IPS-18a (cell line): ENCODE data around the gene LRRC32.

Experiments
- H3K27ac ChIP-seq: one replicate; pipeline ENCODE4 v1.5.1; 2013; ENCODE audit warnings: low read length
- H3K27me3 ChIP-seq: one replicate; pipeline ENCODE4 v1.6.1; 2013; ENCODE audit warnings: mild to moderate bottlenecking, low read length; ENCODE audit not compliant: control insufficient read depth, insufficient read depth
- H3K36me3 ChIP-seq: one replicate; pipeline ENCODE4 v1.6.1; 2013; ENCODE audit warnings: low read depth, low read length; ENCODE audit not compliant: control insufficient read depth
- H3K4me1 ChIP-seq: one replicate; pipeline ENCODE4 v1.6.1; 2013; ENCODE audit warnings: low read depth, low read length; ENCODE audit not compliant: control insufficient read depth
- H3K4me3 ChIP-seq: one replicate; pipeline ENCODE4 v1.5.1; 2013; ENCODE audit warnings: low read length
- H3K9ac ChIP-seq: one replicate; pipeline ENCODE4 v1.6.1; 2013; ENCODE audit warnings: mild to moderate bottlenecking, low read length, moderate library complexity
- H3K9me3 ChIP-seq: one replicate; pipeline ENCODE4 v1.6.1; 2013; ENCODE audit warnings: low read depth, low read length; ENCODE audit not compliant: control insufficient read depth

LRRC32 gene

GRCh38 chr11:76666408-76666807, 4.1 kb downstream of the LRRC32 start:
- H3K27ac ChIP-seq: no peak overlapping the region
- H3K4me1 ChIP-seq: no peaks in the 10 kb centered on the region
- no peaks in the 10 kb centered on the region for H3K9me3 ChIP-seq
- peaks cover 19% of the 10 kb centered on the region for H3K27me3 ChIP-seq
- H3K4me3 ChIP-seq: no peak overlapping the region
- no peaks in the 10 kb centered on the region for H3K36me3 ChIP-seq
- H3K9ac ChIP-seq: no peak overlapping the region

GRCh38 chr11:76665921-76666351, 4.6 kb downstream of the LRRC32 start:
- H3K36me3 ChIP-seq: no peaks in the 10 kb centered on the region
- no peak overlapping the region for H3K27ac ChIP-seq
- no peak overlapping the region for H3K9ac ChIP-seq
- peaks cover 14% of the 10 kb centered on the region for H3K27me3 ChIP-seq
- no peaks in the 10 kb centered on the region for H3K9me3 ChIP-seq
- H3K4me3 ChIP-seq: no peak overlapping the region
- H3K4me1 ChIP-seq: no peaks in the 10 kb centered on the region

GRCh38 chr11:76665172-76665571, 5.4 kb downstream of the LRRC32 start:
- no peak overlapping the region for H3K9ac ChIP-seq
- peaks cover 11% of the 10 kb centered on the region for H3K27me3 ChIP-seq
- no peaks in the 10 kb centered on the region for H3K9me3 ChIP-seq
- no peak overlapping the region for H3K27ac ChIP-seq
- H3K36me3 ChIP-seq: no peaks in the 10 kb centered on the region
- H3K4me3 ChIP-seq: no peak overlapping the region
- H3K4me1 ChIP-seq: no peaks in the 10 kb centered on the region

DNA sequence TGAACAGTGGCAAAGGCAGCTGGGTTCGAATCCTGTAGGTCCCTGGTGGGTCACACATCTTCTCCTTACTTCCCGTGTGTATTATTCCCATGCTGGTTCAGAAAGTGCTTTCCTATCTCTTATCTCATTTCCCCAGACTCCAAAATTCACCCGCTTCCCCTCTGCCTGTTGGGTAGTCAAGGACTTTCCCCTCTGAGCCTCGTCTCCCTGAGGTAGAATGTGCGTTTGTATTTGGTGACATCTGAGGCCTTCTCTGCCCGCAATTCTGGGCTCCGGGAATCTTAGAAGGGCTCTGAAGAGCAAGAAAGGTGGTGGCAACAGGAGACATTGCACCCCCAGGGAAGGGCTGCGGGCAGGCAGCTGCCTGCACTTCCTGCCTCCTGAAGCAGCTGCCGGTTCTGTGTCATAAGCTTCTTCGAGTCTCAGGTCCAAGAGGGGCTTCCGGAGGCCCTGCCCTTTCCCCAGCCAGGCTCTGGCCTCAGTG, 5.9 kb downstream of the LRRC32 start:
- H3K4me1 ChIP-seq: no peaks in the 10 kb centered on the region
- H3K36me3 ChIP-seq: no peaks in the 10 kb centered on the region
- no peaks in the 10 kb centered on the region for H3K9me3 ChIP-seq
- H3K27me3 ChIP-seq: peaks cover 6% of the 10 kb centered on the region
- no peak overlapping the region for H3K27ac ChIP-seq
- H3K4me3 ChIP-seq: no peak overlapping the region
- H3K9ac ChIP-seq: no peak overlapping the region

- H3K27ac ChIP-seq: no peak overlapping the region
- H3K9ac ChIP-seq: no peak overlapping the region
- no peaks in the 10 kb centered on the region for H3K27me3 ChIP-seq
- H3K36me3 ChIP-seq: no peaks in the 10 kb centered on the region
- H3K4me1 ChIP-seq: no peaks in the 10 kb centered on the region
- H3K9me3 ChIP-seq: no peaks in the 10 kb centered on the region
- no peak overlapping the region for H3K4me3 ChIP-seq
Measured at GRCh38 chr11:76663912-76664440, 6.6 kb downstream of the LRRC32 start.

- H3K4me3 ChIP-seq: no peak overlapping the region
- no peaks in the 10 kb centered on the region for H3K36me3 ChIP-seq
- no peak overlapping the region for H3K27ac ChIP-seq
- H3K9me3 ChIP-seq: no peaks in the 10 kb centered on the region
- H3K4me1 ChIP-seq: no peaks in the 10 kb centered on the region
- no peak overlapping the region for H3K9ac ChIP-seq
- no peaks in the 10 kb centered on the region for H3K27me3 ChIP-seq
Measured at GRCh38 chr11:76663486-76663810, 7.1 kb downstream of the LRRC32 start.

DNA sequence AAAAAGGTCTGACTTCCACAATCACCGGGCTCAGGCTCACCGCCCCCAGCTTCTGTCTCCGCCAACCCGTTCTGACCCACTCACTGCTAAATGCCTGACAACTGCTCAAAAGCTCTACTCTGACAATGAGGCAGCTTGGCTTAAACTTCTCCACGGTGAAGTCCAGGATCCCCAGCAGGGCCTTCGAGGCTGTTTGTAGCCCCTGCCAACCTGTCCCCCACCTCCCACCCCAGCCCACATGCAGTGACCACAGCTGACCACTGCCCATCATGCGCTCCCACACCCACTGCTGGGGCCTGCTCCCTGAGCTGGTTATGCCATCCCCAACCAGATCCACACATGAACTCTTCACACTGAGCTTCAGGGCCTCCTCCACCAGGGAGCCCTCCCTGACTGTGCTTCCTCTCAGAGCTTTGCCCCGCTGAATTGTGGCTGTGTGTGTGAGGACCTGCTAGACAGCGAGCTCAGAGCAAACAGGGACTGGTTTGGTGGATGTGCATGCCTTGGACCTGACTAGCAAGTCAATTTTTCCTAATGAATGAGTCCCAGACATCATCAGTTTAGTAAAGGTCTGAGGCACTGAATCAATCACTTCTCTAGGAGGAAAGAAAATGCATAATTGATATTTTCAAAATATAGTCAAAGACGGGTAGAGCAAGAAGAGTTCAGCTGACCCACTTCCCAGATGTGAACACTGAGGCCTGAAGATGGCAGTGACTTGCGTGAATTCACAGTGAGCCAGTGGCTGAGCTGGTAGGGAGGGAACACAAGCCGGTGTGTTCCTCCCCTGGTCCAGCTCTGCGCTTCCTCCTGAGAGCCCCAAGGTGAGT, 7.7 kb downstream of the LRRC32 start:
- no peak overlapping the region for H3K4me3 ChIP-seq
- no peaks in the 10 kb centered on the region for H3K9me3 ChIP-seq
- no peak overlapping the region for H3K9ac ChIP-seq
- no peak overlapping the region for H3K27ac ChIP-seq
- H3K4me1 ChIP-seq: no peaks in the 10 kb centered on the region
- H3K27me3 ChIP-seq: no peaks in the 10 kb centered on the region
- no peaks in the 10 kb centered on the region for H3K36me3 ChIP-seq

DNA sequence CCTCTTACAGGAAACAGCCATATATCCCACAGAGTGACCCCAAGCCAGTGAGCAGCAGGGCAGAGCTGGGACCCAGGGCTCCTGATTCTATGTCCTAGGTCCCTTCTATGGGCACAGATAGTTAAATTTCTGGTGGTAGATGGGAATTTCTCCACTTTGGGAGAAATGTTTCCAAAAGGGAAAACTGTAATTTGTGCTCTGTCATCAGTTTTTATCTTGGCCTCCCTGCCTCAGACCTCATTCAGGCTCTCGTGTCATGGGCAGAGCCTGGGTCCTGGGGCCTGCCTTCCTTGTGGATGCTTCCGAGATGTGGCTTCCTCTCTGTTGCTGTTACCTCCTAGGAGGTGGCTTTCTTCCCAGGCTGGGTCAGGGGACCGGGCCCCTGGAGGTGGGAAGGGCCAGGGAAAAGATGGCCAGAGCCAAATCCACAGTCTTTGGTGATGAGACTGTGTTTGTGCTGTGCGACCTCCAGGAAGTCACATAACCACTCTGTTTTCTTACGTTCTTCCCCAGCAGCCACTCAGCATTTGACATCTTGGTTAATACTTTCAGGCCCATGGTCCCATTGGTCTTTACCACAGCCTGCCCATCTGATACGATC, 8.6 kb downstream of the LRRC32 start:
- Histone ChIP-seq H3K27me3 (no peaks in the 10 kb centered on the region), H3K9ac (no peak overlapping the region), H3K9me3 (no peaks in the 10 kb centered on the region), H3K4me3 (no peak overlapping the region), H3K27ac (no peak overlapping the region), H3K4me1 (no peaks in the 10 kb centered on the region), H3K36me3 (no peaks in the 10 kb centered on the region)

GRCh38 chr11:76661306-76661751, 9.2 kb downstream of the LRRC32 start:
- Histone ChIP-seq H3K36me3 (no peaks in the 10 kb centered on the region), H3K9ac (no peak overlapping the region), H3K27me3 (no peaks in the 10 kb centered on the region), H3K4me3 (no peak overlapping the region), H3K4me1 (no peaks in the 10 kb centered on the region), H3K27ac (no peak overlapping the region), H3K9me3 (no peaks in the 10 kb centered on the region)

DNA sequence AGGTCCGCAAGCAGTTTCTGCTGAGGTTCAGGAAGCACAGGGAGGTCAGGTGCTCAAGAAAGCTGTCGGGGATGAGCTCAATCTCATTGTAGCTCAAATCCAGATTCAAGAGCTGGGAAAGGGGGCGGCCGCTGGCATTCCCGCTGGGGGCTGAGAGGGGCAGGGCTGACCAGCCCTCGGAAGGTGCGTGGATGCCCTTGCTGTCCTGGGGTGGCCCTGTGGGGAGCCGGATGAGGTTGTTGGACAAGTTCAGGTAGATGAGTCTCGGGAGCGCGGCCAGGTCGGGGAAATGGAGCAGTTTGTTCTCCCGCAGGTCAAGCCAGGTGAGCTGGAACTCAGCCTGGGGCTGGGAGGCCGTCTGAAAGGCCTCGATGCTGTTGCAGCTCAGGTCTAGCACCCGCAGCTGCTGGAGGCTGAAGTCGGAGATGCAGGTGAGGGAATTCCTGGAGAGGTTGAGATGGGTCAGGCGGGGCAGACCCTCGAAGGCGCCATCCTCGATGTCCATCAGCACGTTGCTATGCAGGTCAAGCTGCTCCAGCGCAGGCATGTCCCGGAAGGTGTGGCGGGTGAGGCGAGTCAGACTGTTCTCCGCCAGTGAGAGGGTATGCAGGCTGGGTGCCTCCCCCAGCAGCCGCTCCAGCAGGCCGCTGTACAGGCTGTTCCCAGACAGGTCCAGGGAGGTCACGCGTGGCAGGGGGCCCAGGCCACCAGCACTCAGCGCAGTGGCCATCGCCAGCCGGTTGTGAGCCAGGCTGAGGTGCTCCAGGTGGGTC, 9.8 kb downstream of the LRRC32 start:
- Histone ChIP-seq H3K36me3 (no peaks in the 10 kb centered on the region), H3K4me3 (no peak overlapping the region), H3K27me3 (no peaks in the 10 kb centered on the region), H3K9ac (no peak overlapping the region), H3K9me3 (no peaks in the 10 kb centered on the region), H3K4me1 (no peaks in the 10 kb centered on the region), H3K27ac (no peak overlapping the region)

- Histone ChIP-seq H3K9ac (no peak overlapping the region), H3K27ac (no peak overlapping the region), H3K36me3 (no peaks in the 10 kb centered on the region), H3K4me1 (no peaks in the 10 kb centered on the region), H3K4me3 (no peak overlapping the region), H3K27me3 (no peaks in the 10 kb centered on the region), H3K9me3 (no peaks in the 10 kb centered on the region)
Measured at GRCh38 chr11:76659672-76660532, 10.6 kb downstream of the LRRC32 start.
